ENCODE data around the gene IL15. TPM values are rescaled to one million over a fixed set of nuclear protein-coding genes. Genes with fewer than 3 reads are reported as not detected.

The IL15 gene
- total and polyA plus RNA-seq, 2 of the 8 experiments (the other 6 are each of a cell fraction or from before 2014, with no cell fraction given) = 0.30 to 0.61 TPM

- no peak overlapping the region for H3K14ac ChIP-seq (ENCODE audit: insufficient read length)
- no peak overlapping the region for H3K9ac ChIP-seq (replicated peaks in 1 of 4; ENCODE audit: extremely low read depth in 1 of 4, low read depth in 3 of 4, low read length in 3 of 4)
- H3K4me1 ChIP-seq (replicated peaks in 1 of 4; ENCODE audit: control insufficient read depth in 3 of 4, insufficient read depth in 4 of 4, low read length in 3 of 4) = no peaks in the 10 kb centered on the region
- H3K79me2 ChIP-seq (ENCODE audit: control insufficient read depth in 1 of 2, insufficient read depth in 2 of 2, low read length in 2 of 2) = no peaks in the 10 kb centered on the region
- no peaks in the 10 kb centered on the region for H3K23me2 ChIP-seq (ENCODE audit: low read depth, low read length)
- H2AFZ ChIP-seq (ENCODE audit: low read length) = no peak overlapping the region
- no peak for DNase-seq (ENCODE audit: low read depth in 1 of 2, low spot score in 2 of 2)
- no peak overlapping the region for H4K91ac ChIP-seq (replicated peaks; ENCODE audit: insufficient read length, low read length)
- no peak overlapping the region for H3K56ac ChIP-seq (replicated peaks; ENCODE audit: insufficient read length, low read depth, low read length)
- H3K36me3 ChIP-seq (ENCODE audit: control insufficient read depth in 2 of 4, insufficient read depth in 4 of 4, low read length in 3 of 4) = no peaks in the 10 kb centered on the region
- H3K27me3 ChIP-seq (replicated peaks in 1 of 4; ENCODE audit: control insufficient read depth in 3 of 4, extremely low read depth in 1 of 4, insufficient read depth in 3 of 4, low read length in 3 of 4) = no peaks in the 10 kb centered on the region
- H3K4me3 ChIP-seq (ENCODE audit: extremely low read depth in 1 of 4, insufficient read depth in 2 of 4, low read depth in 3 of 4, low read length in 4 of 4) = no peak overlapping the region
- H4K20me1 ChIP-seq (replicated peaks in 1 of 2; ENCODE audit: control insufficient read depth in 1 of 2, insufficient read depth in 2 of 2, low read length in 2 of 2) = no peaks in the 10 kb centered on the region
- ChIA-PET POLR2A (ENCODE audit: partially characterized antibody) (no interaction called here), CTCF (ENCODE audit: partially characterized antibody) (no interaction called here)
- no peak overlapping the region for H3K27ac ChIP-seq (ENCODE audit: low read depth, low read length)
- no peaks in the 10 kb centered on the region for H3K9me3 ChIP-seq (ENCODE audit: insufficient read depth in 2 of 2, low read depth in 1 of 2, low read length in 1 of 2)
- no peak overlapping the region for H4K8ac ChIP-seq (ENCODE audit: extremely low read depth, insufficient read depth, low read length)
- H4K5ac ChIP-seq (ENCODE audit: insufficient read length, low read depth, low read length) = no peak overlapping the region
- H3K4ac ChIP-seq (replicated peaks; ENCODE audit: insufficient read length, low read depth, low read length) = no peak overlapping the region
- H2BK15ac ChIP-seq (ENCODE audit: low read length) = no peak overlapping the region
- FAIRE-seq = no peak
- H2BK12ac ChIP-seq (ENCODE audit: low read depth, low read length) = no peak overlapping the region
- no peak overlapping the region for H2BK5ac ChIP-seq (ENCODE audit: low read depth, low read length)
- no peak overlapping the region for H2BK120ac ChIP-seq (replicated peaks; ENCODE audit: low read depth, low read length)
- no peak overlapping the region for H3K18ac ChIP-seq (ENCODE audit: extremely low read depth, low read length)
- H3K4me2 ChIP-seq (ENCODE audit: insufficient read depth in 1 of 2, low read depth in 2 of 2, low read length in 2 of 2) = no peak overlapping the region
- H2BK20ac ChIP-seq (ENCODE audit: low read length) = no peak overlapping the region
- H2AK5ac ChIP-seq (ENCODE audit: low read depth, low read length) = no peak overlapping the region
- H3K79me1 ChIP-seq (ENCODE audit: low read depth, low read length) = no peaks in the 10 kb centered on the region
- no peak overlapping the region for H3K23ac ChIP-seq (ENCODE audit: insufficient read length)
- no peak for TF ChIP-seq CEBPB (IDR thresholded peaks at IDR 0.05; ENCODE audit: low read depth, low read length)
- no peak for TF ChIP-seq GABPA (IDR thresholded peaks at IDR 0.05; ENCODE audit: borderline replicate concordance, insufficient read depth, low read length)
- TF ChIP-seq FOSL1 (IDR thresholded peaks at IDR 0.05; ENCODE audit: insufficient read depth, low read depth, low read length) = no peak
- no peak for TF ChIP-seq RFX5 (IDR thresholded peaks at IDR 0.05; ENCODE audit: borderline replicate concordance, low read depth, low read length)
- TF ChIP-seq SP1 (IDR thresholded peaks at IDR 0.05; ENCODE audit: low read depth, low read length) = no peak
- TF ChIP-seq HDAC6 (IDR thresholded peaks at IDR 0.05; ENCODE audit: low read depth, low read length) = no peak
- TF ChIP-seq CBX5 (IDR thresholded peaks at IDR 0.05; ENCODE audit: low read depth, low read length) = no peak
- no peak for TF ChIP-seq KDM1A (IDR thresholded peaks at IDR 0.05; ENCODE audit: borderline replicate concordance, low read length)
These were observed 88.3 kb downstream of the IL15 start for GRCh38 chr4:141724646-141725045.

Measured in H1 (cell line).